MCF 10A (cell line): ENCODE results near the gene PITX1. TPM values are rescaled to one million over a fixed set of nuclear protein-coding genes. Genes with fewer than 3 reads are reported as not detected.

Experiments used
- BruUV-seq: library from RNA; stranded (reverse); fragments of 400-500 nt; replicated peaks from 2 replicates; lab custom pipeline; 2021; lab: Mats Ljungman, UMichigan
- CTCF ChIA-PET: fragments of 300-600 bp; sonication (Branson Sonifier 250); formaldehyde crosslinking; extraction: SDS; loops from one replicate; lab custom pipeline; 2021; ENCODE audit warnings: antibody characterized with exemption, inconsistent platforms; lab: Yijun Ruan, JAX
- POLR2A ChIA-PET: fragments of 300-600, 350-650 bp; sonication (Branson Sonifier 250); formaldehyde crosslinking; extraction: SDS; loops from one replicate; lab custom pipeline; 2020; ENCODE audit warnings: antibody characterized with exemption, inconsistent platforms; lab: Yijun Ruan, JAX
- DNase-seq: peaks from one replicate; pipeline ENCODE4 v3.0.0-alpha.2; 2018; ENCODE audit not compliant: unreplicated experiment
- H3K27ac Mint-ChIP-seq: one replicate; pipeline ENCODE4 v1.8.0; 2022; ENCODE audit warnings: mild to moderate bottlenecking, low read depth, mixed read lengths; ENCODE audit not compliant: unreplicated experiment
- H3K27me3 Mint-ChIP-seq: one replicate; pipeline ENCODE4 v1.8.0; 2022; ENCODE audit warnings: mixed read lengths; ENCODE audit not compliant: insufficient read depth, unreplicated experiment
- H3K36me3 Mint-ChIP-seq: one replicate; pipeline ENCODE4 v1.8.0; 2022; ENCODE audit warnings: mild to moderate bottlenecking, moderate library complexity, mixed read lengths; ENCODE audit not compliant: insufficient read depth, unreplicated experiment
- H3K4me1 Mint-ChIP-seq: one replicate; pipeline ENCODE4 v1.8.0; 2022; ENCODE audit warnings: mixed read lengths; ENCODE audit not compliant: insufficient read depth, unreplicated experiment
- H3K4me3 Mint-ChIP-seq: one replicate; pipeline ENCODE4 v1.8.0; 2022; ENCODE audit warnings: mild to moderate bottlenecking, moderate library complexity, mixed read lengths; ENCODE audit not compliant: unreplicated experiment
- H3K9me3 Mint-ChIP-seq: one replicate; pipeline ENCODE4 v1.8.0; 2022; ENCODE audit warnings: mixed read lengths; ENCODE audit not compliant: unreplicated experiment
- CTCF ChIP-seq: fragments of 200-600 bp; IDR thresholded peaks from one replicate; pipeline ENCODE4 v1.8.0; 2022; ENCODE audit warnings: antibody characterized with exemption, mild to moderate bottlenecking; ENCODE audit not compliant: unreplicated experiment
- intact Hi-C: fragments of 100-400 bp; cut with micrococcal nuclease; formaldehyde crosslinking; loops from 2 replicates; pipeline ENCODE4 v1.14.1; 2022
- total RNA-seq: library from RNA; stranded (reverse); gene quantifications from 2 replicates; pipeline ENCODE4 v1.2.3, GENCODE V29; 2022

Gene PITX1
- total RNA-seq, 1 experiment from 2014 or later, result 42.9 TPM

- Mint-ChIP-seq H3K36me3 (no peaks in the 10 kb centered on the region), H3K27me3 (no peaks in the 10 kb centered on the region)
Measured at GRCh38 chr5:135055396-135055795, 21.4 kb upstream of the PITX1 start.

GRCh38 chr5:135054546-135054945 lies 20.5 kb upstream of the PITX1 start:
- no peak for DNase-seq
- Mint-ChIP-seq H3K27ac (no peak overlapping the region), H3K36me3 (peaks cover 7% of the 10 kb centered on the region), H3K27me3 (no peaks in the 10 kb centered on the region), H3K9me3 (no peaks in the 10 kb centered on the region), H3K4me1 (no peaks in the 10 kb centered on the region), H3K4me3 (no peak overlapping the region)
- BruUV-seq, result no TSS peak
- intact Hi-C loops, result no loop called here
- TF ChIP-seq CTCF, result no peak
- POLR2A ChIA-PET, result no interaction called here
- CTCF ChIA-PET, result interaction anchor here (0.5 kb wide), 1 partner anchor 14 kb away, joined by 3 read pairs; no protein-coding TSS in a partner anchor

More at GRCh38 chr5:135055396-135055795, 21.4 kb upstream of the PITX1 start:
- Mint-ChIP-seq H3K27ac (no peak overlapping the region), H3K4me3 (no peak overlapping the region), H3K9me3 (no peaks in the 10 kb centered on the region), H3K4me1 (no peaks in the 10 kb centered on the region)
- no peak for DNase-seq
- BruUV-seq, result no TSS peak
- intact Hi-C loops, result no loop called here
- TF ChIP-seq CTCF, result no peak
- ChIA-PET POLR2A (interaction anchor here (0.6 kb wide), 1 partner anchor 101 kb away, joined by 3 read pairs; no protein-coding TSS in a partner anchor), CTCF (no interaction called here)

- H3K27ac Mint-ChIP-seq, result no peak overlapping the region
- H3K27me3 Mint-ChIP-seq, result no peaks in the 10 kb centered on the region
- no peak for DNase-seq
- H3K4me1 Mint-ChIP-seq, result no peaks in the 10 kb centered on the region
- no peak overlapping the region for H3K4me3 Mint-ChIP-seq
- H3K9me3 Mint-ChIP-seq, result no peaks in the 10 kb centered on the region
- intact Hi-C loops, result no loop called here
- BruUV-seq, result no TSS peak
- TF ChIP-seq CTCF, result no peak
- CTCF ChIA-PET, result interaction anchor here (0.5 kb wide), 1 partner anchor 14 kb away, joined by 3 read pairs; no protein-coding TSS in a partner anchor
- POLR2A ChIA-PET, result no interaction called here
- peaks cover 7% of the 10 kb centered on the region for H3K36me3 Mint-ChIP-seq
Measured at GRCh38 chr5:135053989-135054388, 20.0 kb upstream of the PITX1 start.

GRCh38 chr5:135053278-135053677 lies 19.2 kb upstream of the PITX1 start:
- TF ChIP-seq CTCF, result no peak
- no peak for DNase-seq
- ChIA-PET POLR2A (no interaction called here), CTCF (interaction anchor here (0.8 to 0.9 kb wide), 2 partner anchors 56 to 138 kb away, joined by 4 to 7 read pairs; no protein-coding TSS in a partner anchor)
- no TSS peak for BruUV-seq
- Mint-ChIP-seq H3K9me3 (no peaks in the 10 kb centered on the region), H3K4me3 (no peak overlapping the region), H3K36me3 (peaks cover 7% of the 10 kb centered on the region), H3K27ac (no peak overlapping the region), H3K4me1 (no peaks in the 10 kb centered on the region), H3K27me3 (no peaks in the 10 kb centered on the region)
- intact Hi-C loops, result no loop called here
